ENCODE results near the gene HBA2.
"Not testable (repeated sequence)": the region's sequence is repeated elsewhere in the genome, so short reads cannot be mapped to it uniquely, and the experiment has no call there.

DNA sequence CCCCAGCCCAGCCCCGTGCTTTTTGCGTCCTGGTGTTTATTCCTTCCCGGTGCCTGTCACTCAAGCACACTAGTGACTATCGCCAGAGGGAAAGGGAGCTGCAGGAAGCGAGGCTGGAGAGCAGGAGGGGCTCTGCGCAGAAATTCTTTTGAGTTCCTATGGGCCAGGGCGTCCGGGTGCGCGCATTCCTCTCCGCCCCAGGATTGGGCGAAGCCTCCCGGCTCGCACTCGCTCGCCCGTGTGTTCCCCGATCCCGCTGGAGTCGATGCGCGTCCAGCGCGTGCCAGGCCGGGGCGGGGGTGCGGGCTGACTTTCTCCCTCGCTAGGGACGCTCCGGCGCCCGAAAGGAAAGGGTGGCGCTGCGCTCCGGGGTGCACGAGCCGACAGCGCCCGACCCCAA, 3.3 kb downstream of the HBA2 start:
- TF ChIP-seq, protein P1, sequence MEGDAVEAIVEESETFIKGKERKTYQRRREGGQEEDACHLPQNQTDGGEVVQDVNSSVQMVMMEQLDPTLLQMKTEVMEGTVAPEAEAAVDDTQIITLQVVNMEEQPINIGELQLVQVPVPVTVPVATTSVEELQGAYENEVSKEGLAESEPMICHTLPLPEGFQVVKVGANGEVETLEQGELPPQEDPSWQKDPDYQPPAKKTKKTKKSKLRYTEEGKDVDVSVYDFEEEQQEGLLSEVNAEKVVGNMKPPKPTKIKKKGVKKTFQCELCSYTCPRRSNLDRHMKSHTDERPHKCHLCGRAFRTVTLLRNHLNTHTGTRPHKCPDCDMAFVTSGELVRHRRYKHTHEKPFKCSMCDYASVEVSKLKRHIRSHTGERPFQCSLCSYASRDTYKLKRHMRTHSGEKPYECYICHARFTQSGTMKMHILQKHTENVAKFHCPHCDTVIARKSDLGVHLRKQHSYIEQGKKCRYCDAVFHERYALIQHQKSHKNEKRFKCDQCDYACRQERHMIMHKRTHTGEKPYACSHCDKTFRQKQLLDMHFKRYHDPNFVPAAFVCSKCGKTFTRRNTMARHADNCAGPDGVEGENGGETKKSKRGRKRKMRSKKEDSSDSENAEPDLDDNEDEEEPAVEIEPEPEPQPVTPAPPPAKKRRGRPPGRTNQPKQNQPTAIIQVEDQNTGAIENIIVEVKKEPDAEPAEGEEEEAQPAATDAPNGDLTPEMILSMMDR (IDR thresholded peaks at IDR 0.05), result not testable (repeated sequence)
- TF ChIP-seq POLR2A (IDR thresholded peaks at IDR 0.05), result not testable (repeated sequence)

Measured in lower leg skin (tissue), 3 donors.